HEK293 (cell line): ENCODE results near the gene TAS1R1.
A peak's percentile ranks its signal among the peaks of the same experiment; 100 is the strongest.

ENCODE experiments used
- MYNN ChIP-seq: fragments of 450-650 bp; formaldehyde crosslinking; IDR thresholded peaks from 2 replicates; pipeline ENCODE4 v1.5.1; 2016; ENCODE audit warnings: missing biosample characterization, missing genetic modification characterization, borderline replicate concordance
- OSR2 ChIP-seq: fragments of 450-650 bp; formaldehyde crosslinking; IDR thresholded peaks from 2 replicates; pipeline ENCODE4 v1.5.1; 2016; ENCODE audit warnings: missing biosample characterization, missing genetic modification characterization
- SALL2 ChIP-seq: fragments of 450-650 bp; formaldehyde crosslinking; IDR thresholded peaks from 2 replicates; pipeline ENCODE4 v1.5.0; 2017; ENCODE audit warnings: missing biosample characterization, mild to moderate bottlenecking, missing genetic modification characterization, borderline replicate concordance
- ZBTB17 ChIP-seq: fragments of 450-650 bp; formaldehyde crosslinking; IDR thresholded peaks from 2 replicates; pipeline ENCODE4 v1.5.1; 2016; ENCODE audit warnings: missing biosample characterization, missing genetic modification characterization
- ZBTB20 ChIP-seq: fragments of 450-650 bp; formaldehyde crosslinking; IDR thresholded peaks from 2 replicates; pipeline ENCODE4 v1.5.1; 2016; ENCODE audit warnings: missing biosample characterization, missing genetic modification characterization
- ZBTB7A ChIP-seq: fragments of 450-650 bp; formaldehyde crosslinking; IDR thresholded peaks from 2 replicates; pipeline ENCODE4 v1.5.1; 2016; ENCODE audit warnings: low read depth, missing biosample characterization, missing genetic modification characterization
- ZBTB8A ChIP-seq: fragments of 450-650 bp; formaldehyde crosslinking; IDR thresholded peaks from 2 replicates; pipeline ENCODE4 v1.5.1; 2016; ENCODE audit warnings: missing biosample characterization, missing genetic modification characterization
- ZFHX2 ChIP-seq: fragments of 450-650 bp; formaldehyde crosslinking; conservative IDR thresholded peaks from 2 replicates; pipeline ENCODE4 v1.5.1; 2016; ENCODE audit warnings: missing biosample characterization, missing genetic modification characterization
- ZNF23 ChIP-seq: fragments of 450-650 bp; formaldehyde crosslinking; IDR thresholded peaks from 2 replicates; pipeline ENCODE4 v1.5.1; 2016; ENCODE audit warnings: missing biosample characterization, missing genetic modification characterization, borderline replicate concordance
- ZNF341 ChIP-seq: fragments of 450-650 bp; formaldehyde crosslinking; IDR thresholded peaks from 2 replicates; pipeline ENCODE4; 2016; ENCODE audit warnings: low read depth, missing biosample characterization, missing genetic modification characterization
- ZNF585B ChIP-seq: fragments of 450-650 bp; formaldehyde crosslinking; IDR thresholded peaks from 2 replicates; pipeline ENCODE4 v1.5.1; 2016; ENCODE audit warnings: missing biosample characterization, missing genetic modification characterization
- ZNF600 ChIP-seq: fragments of 450-650 bp; formaldehyde crosslinking; IDR thresholded peaks from 2 replicates; pipeline ENCODE4 v1.5.1; 2016; ENCODE audit warnings: missing biosample characterization, missing genetic modification characterization
- ZNF629 ChIP-seq: fragments of 450-650 bp; formaldehyde crosslinking; IDR thresholded peaks from 2 replicates; pipeline ENCODE4 v1.5.1; 2017; ENCODE audit warnings: missing biosample characterization, missing genetic modification characterization
- ZNF660 ChIP-seq: fragments of 450-650 bp; IDR thresholded peaks from 2 replicates; pipeline ENCODE4 v1.5.1; 2018; ENCODE audit warnings: missing biosample characterization, mild to moderate bottlenecking, missing genetic modification characterization
- ZNF664 ChIP-seq: fragments of 450-650 bp; formaldehyde crosslinking; IDR thresholded peaks from 2 replicates; pipeline ENCODE4 v1.5.1; 2016; ENCODE audit warnings: missing biosample characterization, missing genetic modification characterization
- ZNF837 ChIP-seq: fragments of 450-650 bp; formaldehyde crosslinking; IDR thresholded peaks from 2 replicates; pipeline ENCODE4 v1.5.1; 2016; ENCODE audit warnings: missing biosample characterization, missing genetic modification characterization
- TF ChIP-seq, protein P1 (sequence below): fragments of 450-650 bp; formaldehyde crosslinking; IDR thresholded peaks from 2 replicates; pipeline ENCODE4 v1.5.1; 2016; ENCODE audit warnings: missing biosample characterization, missing genetic modification characterization, borderline replicate concordance
- TF ChIP-seq, protein P2 (sequence below): fragments of 450-650 bp; formaldehyde crosslinking; IDR thresholded peaks from 2 replicates; pipeline ENCODE4 v1.5.1; 2017; ENCODE audit warnings: missing biosample characterization, mild to moderate bottlenecking, missing genetic modification characterization, moderate library complexity
- TF ChIP-seq, protein P3 (sequence below): fragments of 450-650 bp; formaldehyde crosslinking; IDR thresholded peaks from 2 replicates; pipeline ENCODE4 v1.5.1; 2016; ENCODE audit warnings: missing biosample characterization, missing genetic modification characterization
- TF ChIP-seq, protein P4 (sequence below): fragments of 450-650 bp; formaldehyde crosslinking; IDR thresholded peaks from 2 replicates; pipeline ENCODE4 v1.5.1; 2016; ENCODE audit warnings: missing biosample characterization, missing genetic modification characterization, borderline replicate concordance
- TF ChIP-seq, protein P5 (sequence below): fragments of 450-650 bp; formaldehyde crosslinking; IDR thresholded peaks from 2 replicates; pipeline ENCODE4 v1.5.1; 2016; ENCODE audit warnings: missing biosample characterization, missing genetic modification characterization
- TF ChIP-seq, protein P6 (sequence below): fragments of 450-650 bp; formaldehyde crosslinking; IDR thresholded peaks from 2 replicates; pipeline ENCODE4 v1.5.1; 2017; ENCODE audit warnings: missing biosample characterization, missing genetic modification characterization
- TF ChIP-seq, protein P7 (sequence below): fragments of 450-650 bp; formaldehyde crosslinking; IDR thresholded peaks from 2 replicates; pipeline ENCODE4 v1.5.1; 2016; ENCODE audit warnings: missing biosample characterization, missing genetic modification characterization

The TAS1R1 gene

DNA sequence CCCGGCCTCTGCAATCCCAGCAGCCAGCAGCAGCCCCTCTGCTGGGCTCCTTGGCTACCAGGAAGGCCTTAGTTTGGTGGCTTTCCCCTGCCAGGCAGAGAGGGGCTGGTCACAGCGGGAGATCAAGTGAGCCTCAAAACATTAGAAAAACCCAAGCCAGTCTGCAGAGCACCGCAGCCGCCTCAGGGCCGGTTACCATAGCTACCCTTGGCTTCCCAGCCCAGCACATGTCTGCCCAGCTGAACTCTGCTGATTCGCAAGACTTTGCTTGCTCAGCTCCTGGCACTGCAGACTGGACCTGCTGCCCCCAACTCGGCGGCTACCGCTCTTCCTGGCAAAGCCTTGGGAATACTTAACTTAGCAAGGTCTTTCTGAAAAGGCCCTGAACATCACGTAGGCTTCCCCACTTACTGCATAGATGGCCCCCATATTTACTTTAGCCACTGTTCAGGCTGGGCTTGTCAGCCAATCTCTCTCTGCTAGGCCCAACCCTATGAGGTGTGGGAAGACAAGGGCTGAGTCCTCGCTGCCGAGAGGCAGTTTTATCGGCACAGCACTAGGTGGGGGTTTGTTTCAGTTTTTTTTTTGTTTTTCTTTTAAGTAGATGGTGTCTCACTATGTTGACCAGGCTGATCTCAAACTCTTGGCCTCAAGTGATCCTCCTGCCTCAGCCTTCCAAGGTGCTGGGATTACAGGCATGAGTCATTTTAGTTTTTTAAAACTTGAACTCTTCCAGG is 35.0 kb upstream of the TAS1R1 start (continued):
- TF ChIP-seq ZNF660 (tag by site-specific recombination) (peak; percentile 25; the same call in 1 of the 2 replicates), ZBTB20 (peak; percentile 56; the same call in 1 of the 2 replicates), OSR2 (tag by site-specific recombination) (peak; percentile 84), ZNF664 (tag by site-specific recombination) (peak; percentile 46; the same call in 1 of the 2 replicates), ZNF600 (tag by site-specific recombination) (peak; percentile 75), ZBTB17 (tag by site-specific recombination) (peak; percentile 75), ZFHX2 (tag by site-specific recombination) (no peak), ZNF341 (tag by site-specific recombination) (peak; percentile 81), ZBTB8A (tag by site-specific recombination) (peak; percentile 63), SALL2 (tag by site-specific recombination) (no peak), ZNF23 (tag by site-specific recombination) (no peak), ZNF629 (peak; percentile 10; the same call in 1 of the 2 replicates), MYNN (tag by site-specific recombination) (no peak), ZNF837 (no peak), ZBTB7A (tag by site-specific recombination) (no peak), ZNF585B (tag by site-specific recombination) (no peak)
- TF ChIP-seq, protein P1, sequence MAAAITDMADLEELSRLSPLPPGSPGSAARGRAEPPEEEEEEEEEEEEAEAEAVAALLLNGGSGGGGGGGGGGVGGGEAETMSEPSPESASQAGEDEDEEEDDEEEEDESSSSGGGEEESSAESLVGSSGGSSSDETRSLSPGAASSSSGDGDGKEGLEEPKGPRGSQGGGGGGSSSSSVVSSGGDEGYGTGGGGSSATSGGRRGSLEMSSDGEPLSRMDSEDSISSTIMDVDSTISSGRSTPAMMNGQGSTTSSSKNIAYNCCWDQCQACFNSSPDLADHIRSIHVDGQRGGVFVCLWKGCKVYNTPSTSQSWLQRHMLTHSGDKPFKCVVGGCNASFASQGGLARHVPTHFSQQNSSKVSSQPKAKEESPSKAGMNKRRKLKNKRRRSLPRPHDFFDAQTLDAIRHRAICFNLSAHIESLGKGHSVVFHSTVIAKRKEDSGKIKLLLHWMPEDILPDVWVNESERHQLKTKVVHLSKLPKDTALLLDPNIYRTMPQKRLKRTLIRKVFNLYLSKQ (tag by site-specific recombination) = no peak
- TF ChIP-seq, protein P2, sequence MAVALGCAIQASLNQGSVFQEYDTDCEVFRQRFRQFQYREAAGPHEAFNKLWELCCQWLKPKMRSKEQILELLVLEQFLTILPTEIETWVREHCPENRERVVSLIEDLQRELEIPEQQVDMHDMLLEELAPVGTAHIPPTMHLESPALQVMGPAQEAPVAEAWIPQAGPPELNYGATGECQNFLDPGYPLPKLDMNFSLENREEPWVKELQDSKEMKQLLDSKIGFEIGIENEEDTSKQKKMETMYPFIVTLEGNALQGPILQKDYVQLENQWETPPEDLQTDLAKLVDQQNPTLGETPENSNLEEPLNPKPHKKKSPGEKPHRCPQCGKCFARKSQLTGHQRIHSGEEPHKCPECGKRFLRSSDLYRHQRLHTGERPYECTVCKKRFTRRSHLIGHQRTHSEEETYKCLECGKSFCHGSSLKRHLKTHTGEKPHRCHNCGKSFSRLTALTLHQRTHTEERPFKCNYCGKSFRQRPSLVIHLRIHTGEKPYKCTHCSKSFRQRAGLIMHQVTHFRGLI = peak; percentile 95
- TF ChIP-seq, protein P3, sequence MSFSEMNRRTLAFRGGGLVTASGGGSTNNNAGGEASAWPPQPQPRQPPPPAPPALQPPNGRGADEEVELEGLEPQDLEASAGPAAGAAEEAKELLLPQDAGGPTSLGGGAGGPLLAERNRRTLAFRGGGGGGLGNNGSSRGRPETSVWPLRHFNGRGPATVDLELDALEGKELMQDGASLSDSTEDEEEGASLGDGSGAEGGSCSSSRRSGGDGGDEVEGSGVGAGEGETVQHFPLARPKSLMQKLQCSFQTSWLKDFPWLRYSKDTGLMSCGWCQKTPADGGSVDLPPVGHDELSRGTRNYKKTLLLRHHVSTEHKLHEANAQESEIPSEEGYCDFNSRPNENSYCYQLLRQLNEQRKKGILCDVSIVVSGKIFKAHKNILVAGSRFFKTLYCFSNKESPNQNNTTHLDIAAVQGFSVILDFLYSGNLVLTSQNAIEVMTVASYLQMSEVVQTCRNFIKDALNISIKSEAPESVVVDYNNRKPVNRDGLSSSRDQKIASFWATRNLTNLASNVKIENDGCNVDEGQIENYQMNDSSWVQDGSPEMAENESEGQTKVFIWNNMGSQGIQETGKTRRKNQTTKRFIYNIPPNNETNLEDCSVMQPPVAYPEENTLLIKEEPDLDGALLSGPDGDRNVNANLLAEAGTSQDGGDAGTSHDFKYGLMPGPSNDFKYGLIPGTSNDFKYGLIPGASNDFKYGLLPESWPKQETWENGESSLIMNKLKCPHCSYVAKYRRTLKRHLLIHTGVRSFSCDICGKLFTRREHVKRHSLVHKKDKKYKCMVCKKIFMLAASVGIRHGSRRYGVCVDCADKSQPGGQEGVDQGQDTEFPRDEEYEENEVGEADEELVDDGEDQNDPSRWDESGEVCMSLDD (tag by site-specific recombination) = no peak
- TF ChIP-seq, protein P4, sequence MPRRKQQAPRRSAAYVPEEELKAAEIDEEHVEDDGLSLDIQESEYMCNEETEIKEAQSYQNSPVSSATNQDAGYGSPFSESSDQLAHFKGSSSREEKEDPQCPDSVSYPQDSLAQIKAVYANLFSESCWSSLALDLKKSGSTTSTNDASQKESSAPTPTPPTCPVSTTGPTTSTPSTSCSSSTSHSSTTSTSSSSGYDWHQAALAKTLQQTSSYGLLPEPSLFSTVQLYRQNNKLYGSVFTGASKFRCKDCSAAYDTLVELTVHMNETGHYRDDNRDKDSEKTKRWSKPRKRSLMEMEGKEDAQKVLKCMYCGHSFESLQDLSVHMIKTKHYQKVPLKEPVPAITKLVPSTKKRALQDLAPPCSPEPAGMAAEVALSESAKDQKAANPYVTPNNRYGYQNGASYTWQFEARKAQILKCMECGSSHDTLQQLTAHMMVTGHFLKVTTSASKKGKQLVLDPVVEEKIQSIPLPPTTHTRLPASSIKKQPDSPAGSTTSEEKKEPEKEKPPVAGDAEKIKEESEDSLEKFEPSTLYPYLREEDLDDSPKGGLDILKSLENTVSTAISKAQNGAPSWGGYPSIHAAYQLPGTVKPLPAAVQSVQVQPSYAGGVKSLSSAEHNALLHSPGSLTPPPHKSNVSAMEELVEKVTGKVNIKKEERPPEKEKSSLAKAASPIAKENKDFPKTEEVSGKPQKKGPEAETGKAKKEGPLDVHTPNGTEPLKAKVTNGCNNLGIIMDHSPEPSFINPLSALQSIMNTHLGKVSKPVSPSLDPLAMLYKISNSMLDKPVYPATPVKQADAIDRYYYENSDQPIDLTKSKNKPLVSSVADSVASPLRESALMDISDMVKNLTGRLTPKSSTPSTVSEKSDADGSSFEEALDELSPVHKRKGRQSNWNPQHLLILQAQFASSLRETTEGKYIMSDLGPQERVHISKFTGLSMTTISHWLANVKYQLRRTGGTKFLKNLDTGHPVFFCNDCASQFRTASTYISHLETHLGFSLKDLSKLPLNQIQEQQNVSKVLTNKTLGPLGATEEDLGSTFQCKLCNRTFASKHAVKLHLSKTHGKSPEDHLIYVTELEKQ (tag by site-specific recombination) = no peak
- TF ChIP-seq, protein P5, sequence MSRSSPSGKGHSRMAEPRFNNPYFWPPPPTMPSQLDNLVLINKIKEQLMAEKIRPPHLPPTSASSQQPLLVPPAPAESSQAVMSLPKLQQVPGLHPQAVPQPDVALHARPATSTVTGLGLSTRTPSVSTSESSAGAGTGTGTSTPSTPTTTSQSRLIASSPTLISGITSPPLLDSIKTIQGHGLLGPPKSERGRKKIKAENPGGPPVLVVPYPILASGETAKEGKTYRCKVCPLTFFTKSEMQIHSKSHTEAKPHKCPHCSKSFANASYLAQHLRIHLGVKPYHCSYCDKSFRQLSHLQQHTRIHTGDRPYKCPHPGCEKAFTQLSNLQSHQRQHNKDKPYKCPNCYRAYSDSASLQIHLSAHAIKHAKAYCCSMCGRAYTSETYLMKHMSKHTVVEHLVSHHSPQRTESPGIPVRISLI (tag by site-specific recombination) = 0 out of 2 replicates have a peak, but pooled peaks have one; percentile 12
- TF ChIP-seq, protein P6, sequence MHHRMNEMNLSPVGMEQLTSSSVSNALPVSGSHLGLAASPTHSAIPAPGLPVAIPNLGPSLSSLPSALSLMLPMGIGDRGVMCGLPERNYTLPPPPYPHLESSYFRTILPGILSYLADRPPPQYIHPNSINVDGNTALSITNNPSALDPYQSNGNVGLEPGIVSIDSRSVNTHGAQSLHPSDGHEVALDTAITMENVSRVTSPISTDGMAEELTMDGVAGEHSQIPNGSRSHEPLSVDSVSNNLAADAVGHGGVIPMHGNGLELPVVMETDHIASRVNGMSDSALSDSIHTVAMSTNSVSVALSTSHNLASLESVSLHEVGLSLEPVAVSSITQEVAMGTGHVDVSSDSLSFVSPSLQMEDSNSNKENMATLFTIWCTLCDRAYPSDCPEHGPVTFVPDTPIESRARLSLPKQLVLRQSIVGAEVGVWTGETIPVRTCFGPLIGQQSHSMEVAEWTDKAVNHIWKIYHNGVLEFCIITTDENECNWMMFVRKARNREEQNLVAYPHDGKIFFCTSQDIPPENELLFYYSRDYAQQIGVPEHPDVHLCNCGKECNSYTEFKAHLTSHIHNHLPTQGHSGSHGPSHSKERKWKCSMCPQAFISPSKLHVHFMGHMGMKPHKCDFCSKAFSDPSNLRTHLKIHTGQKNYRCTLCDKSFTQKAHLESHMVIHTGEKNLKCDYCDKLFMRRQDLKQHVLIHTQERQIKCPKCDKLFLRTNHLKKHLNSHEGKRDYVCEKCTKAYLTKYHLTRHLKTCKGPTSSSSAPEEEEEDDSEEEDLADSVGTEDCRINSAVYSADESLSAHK (tag by site-specific recombination) = no peak
- TF ChIP-seq, protein P7, sequence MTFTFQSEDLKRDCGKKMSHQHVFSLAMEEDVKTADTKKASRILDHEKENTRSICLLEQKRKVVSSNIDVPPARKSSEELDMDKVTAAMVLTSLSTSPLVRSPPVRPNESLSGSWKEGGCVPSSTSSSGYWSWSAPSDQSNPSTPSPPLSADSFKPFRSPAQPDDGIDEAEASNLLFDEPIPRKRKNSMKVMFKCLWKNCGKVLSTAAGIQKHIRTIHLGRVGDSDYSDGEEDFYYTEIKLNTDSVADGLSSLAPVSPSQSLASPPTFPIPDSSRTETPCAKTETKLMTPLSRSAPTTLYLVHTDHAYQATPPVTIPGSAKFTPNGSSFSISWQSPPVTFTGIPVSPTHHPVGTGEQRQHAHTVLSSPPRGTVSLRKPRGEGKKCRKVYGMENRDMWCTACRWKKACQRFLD (tag by site-specific recombination) = no peak
